DOHH2 (cell line): ENCODE measurements around the gene IGFALS.

Experiments
- H3F3A ChIP-seq: fragments of 200-600 bp; sonication (generic), shearing (Covaris generic); 2 replicates; pipeline ENCODE4 v1.6.0; 2016; ENCODE audit warnings: antibody characterized with exemption, mild to moderate bottlenecking; ENCODE audit not compliant: control insufficient read depth, insufficient read depth
- H3K27ac ChIP-seq: fragments of 200-600 bp; sonication (generic); 2 replicates; pipeline ENCODE4 v1.5.1; 2014; ENCODE audit warnings: low read depth, mild to moderate bottlenecking, low read length, moderate library complexity
- H3K27me3 ChIP-seq: fragments of 200-600 bp; sonication (generic); 2 replicates; pipeline ENCODE4 v1.6.1; 2014; ENCODE audit warnings: mild to moderate bottlenecking, low read length, mixed read lengths; ENCODE audit not compliant: control insufficient read depth
- H3K36me3 ChIP-seq: fragments of 200-600 bp; sonication (generic); 2 replicates; pipeline ENCODE4 v1.6.1; 2014; ENCODE audit warnings: mild to moderate bottlenecking, low read length, moderate library complexity, mixed read lengths; ENCODE audit not compliant: control insufficient read depth
- H3K4me1 ChIP-seq: fragments of 200-600 bp; sonication (generic); 2 replicates; pipeline ENCODE4 v1.6.1; 2014; ENCODE audit warnings: mild to moderate bottlenecking, low read length, mixed read lengths; ENCODE audit not compliant: control insufficient read depth
- H3K4me2 ChIP-seq: fragments of 200-600 bp; sonication (generic); 2 replicates; pipeline ENCODE4 v1.6.0; 2014; ENCODE audit warnings: mild to moderate bottlenecking, low read length, moderate library complexity
- H3K4me3 ChIP-seq: fragments of 200-600 bp; sonication (generic); 2 replicates; pipeline ENCODE4 v1.5.1; 2014; ENCODE audit warnings: mild to moderate bottlenecking, low read length, mixed read lengths
- H3K79me2 ChIP-seq: fragments of 200-600 bp; sonication (generic); 2 replicates; pipeline ENCODE4 v1.6.1; 2014; ENCODE audit warnings: mild to moderate bottlenecking, low read length, mixed read lengths; ENCODE audit not compliant: control insufficient read depth
- H3K9me2 ChIP-seq: fragments of 200-600 bp; sonication (generic); replicated peaks from 2 replicates; pipeline ENCODE4 v1.6.1; 2014; ENCODE audit warnings: mild to moderate bottlenecking, low read length, mixed read lengths; ENCODE audit not compliant: control insufficient read depth
- H3K9me3 ChIP-seq: fragments of 200-600 bp; sonication (generic); 2 replicates; pipeline ENCODE4 v1.6.1; 2014; ENCODE audit warnings: antibody characterized with exemption, low read length, mixed read lengths; ENCODE audit not compliant: control insufficient read depth, insufficient read depth
- H4K20me1 ChIP-seq: fragments of 200-600 bp; sonication (generic); 2 replicates; pipeline ENCODE4 v1.6.0; 2014; ENCODE audit warnings: low read depth, mild to moderate bottlenecking, antibody characterized with exemption, low read length, moderate library complexity; ENCODE audit not compliant: control insufficient read depth, insufficient read depth
- CTCF ChIP-seq: fragments of 200-600 bp; sonication (generic); IDR thresholded peaks from one replicate; pipeline ENCODE4 v1.5.1; 2014; ENCODE audit warnings: antibody characterized with exemption, mild to moderate bottlenecking, low read depth, low read length; ENCODE audit not compliant: poor library complexity, severe bottlenecking
- EZH2phosphoT487 ChIP-seq: fragments of 200-600 bp; sonication (generic); IDR thresholded peaks from 2 replicates; pipeline ENCODE4 v1.6.1; 2017; ENCODE audit warnings: borderline replicate concordance, mild to moderate bottlenecking, antibody characterized with exemption, low read length, moderate library complexity, mixed read lengths

IGFALS gene

GRCh38 chr16:1743376-1744337 is 49.8 kb downstream of the IGFALS start:
- Histone ChIP-seq H3K27ac (no peak overlapping the region), H3K79me2 (peaks cover 13% of the 10 kb centered on the region), H3K4me3 (no peak overlapping the region), H3K4me2 (no peak overlapping the region), H3K27me3 (no peaks in the 10 kb centered on the region), H3F3A (peaks cover 8% of the 10 kb centered on the region), H3K4me1 (no peaks in the 10 kb centered on the region), H3K9me3 (peaks cover 12% of the 10 kb centered on the region; the same call in 1 of the 2 replicates), H3K9me2 (no peaks in the 10 kb centered on the region), H3K36me3 (peaks cover 56% of the 10 kb centered on the region), H4K20me1 (no peaks in the 10 kb centered on the region)
- TF ChIP-seq CTCF (no peak), EZH2phosphoT487 (no peak)

- Histone ChIP-seq H4K20me1 (no peaks in the 10 kb centered on the region), H3K9me2 (no peaks in the 10 kb centered on the region), H3K36me3 (peaks cover 36% of the 10 kb centered on the region), H3K27ac (no peak overlapping the region), H3K4me2 (no peak overlapping the region), H3K27me3 (no peaks in the 10 kb centered on the region), H3K4me3 (no peak overlapping the region), H3K9me3 (peaks cover 29% of the 10 kb centered on the region; the same call in 1 of the 2 replicates), H3K4me1 (no peaks in the 10 kb centered on the region), H3F3A (peaks cover 25% of the 10 kb centered on the region), H3K79me2 (peaks cover 13% of the 10 kb centered on the region)
- no peak for TF ChIP-seq CTCF
These were observed 51.8 kb downstream of the IGFALS start for GRCh38 chr16:1741553-1742165.

GRCh38 chr16:1740781-1741490 is 52.6 kb downstream of the IGFALS start:
- Histone ChIP-seq H4K20me1 (no peaks in the 10 kb centered on the region), H3F3A (peaks cover 30% of the 10 kb centered on the region), H3K9me2 (no peaks in the 10 kb centered on the region), H3K4me1 (no peaks in the 10 kb centered on the region), H3K79me2 (peaks cover 13% of the 10 kb centered on the region), H3K27me3 (no peaks in the 10 kb centered on the region), H3K4me2 (no peak overlapping the region), H3K9me3 (peaks cover 36% of the 10 kb centered on the region; the same call in 1 of the 2 replicates), H3K27ac (no peak overlapping the region), H3K36me3 (peaks cover 35% of the 10 kb centered on the region), H3K4me3 (no peak overlapping the region)
- no peak for TF ChIP-seq CTCF
- no peak for TF ChIP-seq EZH2phosphoT487
